K562 (cell line): ENCODE data around the gene FAM193A. TPM values are rescaled to one million over a fixed set of nuclear protein-coding genes. Genes with fewer than 3 reads are reported as not detected.

Experiments used
- CREB1 ChIP-seq, 2 experiments: sonication (generic) in 1 of 2; formaldehyde crosslinking in 1 of 2; IDR thresholded peaks; 2 replicates each; pipeline versions ENCODE4 v1.6.1 to v1.8.0; 2012 to 2022; ENCODE audit warnings: inconsistent platforms in 1 of 2, mild to moderate bottlenecking in 1 of 2, missing genetic modification reagents in 1 of 2, moderate library complexity in 1 of 2
- ESRRA ChIP-seq: fragments of 450-650 bp; IDR thresholded peaks from 2 replicates; pipeline ENCODE4 v1.6.1; 2014; ENCODE audit warnings: low read depth, mild to moderate bottlenecking, moderate library complexity, borderline replicate concordance
- HDAC6 ChIP-seq: IDR thresholded peaks from 2 replicates; pipeline ENCODE4 v1.6.1; 2012; ENCODE audit warnings: low read depth, mild to moderate bottlenecking, control low read depth, inconsistent platforms, low read length, moderate library complexity
- MAFF ChIP-seq: IDR thresholded peaks from 2 replicates; pipeline ENCODE4 v1.6.1; 2012; ENCODE audit warnings: low read length, improper control_type of control experiment
- MEF2A ChIP-seq: IDR thresholded peaks from 2 replicates; pipeline ENCODE4 v1.6.1; 2011; ENCODE audit warnings: low read depth, mild to moderate bottlenecking, low read length, moderate library complexity; ENCODE audit not compliant: control insufficient read depth
- NCOA4 ChIP-seq: fragments of 450-650 bp; IDR thresholded peaks from 2 replicates; pipeline ENCODE4 v1.6.1; 2018; ENCODE audit warnings: mild to moderate bottlenecking; ENCODE audit not compliant: partially characterized antibody
- NR2C1 ChIP-seq, 2 experiments: fragments of 450-650 bp; IDR thresholded peaks; 2 replicates each; pipeline ENCODE4 v1.6.1; 2017; ENCODE audit warnings: mild to moderate bottlenecking in 2 of 2, antibody characterized with exemption in 1 of 2, inconsistent platforms in 1 of 2, missing compliant biosample characterization in 1 of 2, missing genetic modification characterization in 1 of 2
- POU5F1 ChIP-seq: fragments of 150-350 bp; IDR thresholded peaks from 2 replicates; pipeline ENCODE4 v1.6.1; 2014; ENCODE audit warnings: borderline replicate concordance, low read length, low read depth, mild to moderate bottlenecking; ENCODE audit not compliant: partially characterized antibody
- polyA plus RNA-seq, 8 experiments: library from polyadenylated mRNA; depleted of rRNA in 4 of 8; stranded (reverse) in 5 of 8; unstranded in 3 of 8; fragments of >200 nt; fragmentation: Nextera tagmentation in 2 of 8; fragmentation: Illumina TruSeq in 1 of 8; extraction: Ambion mirVana in 2 of 8; extraction: Trizol in 1 of 8; gene quantifications; 2 replicates each; pipeline versions ENCODE4 v1.2.1 to v1.2.3, GENCODE V29; 2011 to 2014; ENCODE audit warnings: inconsistent platforms in 1 of 8, missing spikeins in 1 of 8
- total RNA-seq, 7 experiments: library from RNA; depleted of rRNA in 6 of 7; stranded (reverse); fragments of >200 nt in 6 of 7; fragmentation: Illumina TruSeq in 2 of 7; extraction: Trizol in 2 of 7; gene quantifications; 2 replicates each; pipeline versions ENCODE4 v1.2.1 to v1.2.3, GENCODE V29; 2011 to 2021; ENCODE audit warnings: low replicate concordance in 1 of 7
- TF ChIP-seq, protein P1 (sequence below): fragments of 450-650 bp; formaldehyde crosslinking; IDR thresholded peaks from 2 replicates; pipeline ENCODE4 v1.4.0; 2020; ENCODE audit warnings: mild to moderate bottlenecking, mixed read lengths
- TF ChIP-seq, protein P2 (sequence below): fragments of 250-450 bp; sonication (Bioruptor Pico); IDR thresholded peaks from 2 replicates; pipeline ENCODE4 v1.8.0; 2021; ENCODE audit warnings: moderate library complexity, mild to moderate bottlenecking, inconsistent platforms
- TF ChIP-seq, protein P3 (sequence below): sonication (generic); formaldehyde crosslinking; IDR thresholded peaks from 2 replicates; pipeline ENCODE4 v1.8.0; 2022; ENCODE audit warnings: mild to moderate bottlenecking, missing genetic modification reagents
- TF ChIP-seq, protein P4 (sequence below): fragments of 450-650 bp; IDR thresholded peaks from 2 replicates; pipeline ENCODE4 v1.6.1; 2017; ENCODE audit warnings: antibody characterized with exemption, mild to moderate bottlenecking
- TF ChIP-seq, protein P5 (sequence below): fragments of 450-650 bp; IDR thresholded peaks from 2 replicates; pipeline ENCODE4 v1.6.1; 2018; ENCODE audit not compliant: partially characterized antibody
- TF ChIP-seq, protein P6 (sequence below): fragments of 250-450 bp; sonication (Bioruptor Pico); IDR thresholded peaks from 2 replicates; pipeline ENCODE4 v1.5.0; 2021

FAM193A gene
- total and polyA plus RNA-seq, 9 of the 15 experiments (the other 6 are each of a cell fraction or from before 2014, with no cell fraction given) = 0.46 to 24.6 (median 9.6) TPM

DNA sequence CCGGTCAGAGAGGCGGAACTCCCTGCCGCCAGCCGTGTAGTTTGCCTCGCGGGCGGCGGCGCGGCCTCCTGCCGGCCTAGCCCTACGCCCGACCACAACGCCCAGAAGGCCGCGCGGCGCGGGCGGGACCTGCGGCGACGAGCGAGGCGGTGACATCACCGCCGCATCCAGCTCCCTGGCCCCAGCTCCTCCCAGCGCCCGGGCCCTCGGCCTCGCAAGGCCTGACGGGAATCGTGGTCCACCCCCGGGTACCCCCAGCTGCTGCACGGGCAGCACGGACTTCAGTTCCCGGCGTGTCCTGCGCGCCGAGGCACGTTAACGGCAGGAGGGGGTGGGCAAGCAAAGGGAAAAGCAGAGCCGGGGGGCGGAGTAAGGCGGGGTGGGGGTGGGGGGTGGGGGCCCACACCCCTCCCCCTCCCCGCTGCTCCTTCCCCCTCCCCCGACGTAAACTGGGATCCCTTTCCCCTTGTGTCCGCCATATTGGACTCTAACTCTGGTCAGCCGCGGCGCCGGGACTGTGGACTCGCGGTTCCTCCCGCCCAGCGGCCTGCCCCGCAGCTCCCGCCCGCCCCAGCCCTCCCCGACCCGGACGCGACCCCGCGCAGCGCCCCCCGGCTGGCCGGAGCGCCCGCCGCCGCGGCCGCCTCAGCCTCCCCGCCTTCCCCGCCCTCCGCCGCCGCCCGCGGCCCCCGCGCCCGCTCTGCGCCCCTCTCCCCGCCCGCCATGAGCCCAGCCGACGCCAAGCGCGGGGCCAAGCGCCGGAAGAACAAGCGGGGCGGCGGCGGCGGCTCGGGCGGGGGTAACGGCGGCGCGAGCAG, at the start of gene FAM193A (continued):
- TF ChIP-seq, protein P1, sequence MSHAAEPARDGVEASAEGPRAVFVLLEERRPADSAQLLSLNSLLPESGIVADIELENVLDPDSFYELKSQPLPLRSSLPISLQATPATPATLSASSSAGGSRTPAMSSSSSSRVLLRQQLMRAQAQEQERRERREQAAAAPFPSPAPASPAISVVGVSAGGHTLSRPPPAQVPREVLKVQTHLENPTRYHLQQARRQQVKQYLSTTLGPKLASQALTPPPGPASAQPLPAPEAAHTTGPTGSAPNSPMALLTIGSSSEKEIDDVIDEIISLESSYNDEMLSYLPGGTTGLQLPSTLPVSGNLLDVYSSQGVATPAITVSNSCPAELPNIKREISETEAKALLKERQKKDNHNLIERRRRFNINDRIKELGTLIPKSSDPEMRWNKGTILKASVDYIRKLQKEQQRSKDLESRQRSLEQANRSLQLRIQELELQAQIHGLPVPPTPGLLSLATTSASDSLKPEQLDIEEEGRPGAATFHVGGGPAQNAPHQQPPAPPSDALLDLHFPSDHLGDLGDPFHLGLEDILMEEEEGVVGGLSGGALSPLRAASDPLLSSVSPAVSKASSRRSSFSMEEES = no peak
- peak; percentile 36 for TF ChIP-seq POU5F1
- no peak for TF ChIP-seq MAFF
- peak; percentile 87 for TF ChIP-seq CREB1 (IDR thresholded peaks at IDR 0.05)
- TF ChIP-seq CREB1 (CRISPR knock-in tag; IDR thresholded peaks at IDR 0.05) = peak; percentile 85
- no peak for TF ChIP-seq MEF2A
- TF ChIP-seq, protein P2, sequence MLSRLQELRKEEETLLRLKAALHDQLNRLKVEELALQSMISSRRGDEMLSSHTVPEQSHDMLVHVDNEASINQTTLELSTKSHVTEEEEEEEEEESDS = no peak
- TF ChIP-seq, protein P3, sequence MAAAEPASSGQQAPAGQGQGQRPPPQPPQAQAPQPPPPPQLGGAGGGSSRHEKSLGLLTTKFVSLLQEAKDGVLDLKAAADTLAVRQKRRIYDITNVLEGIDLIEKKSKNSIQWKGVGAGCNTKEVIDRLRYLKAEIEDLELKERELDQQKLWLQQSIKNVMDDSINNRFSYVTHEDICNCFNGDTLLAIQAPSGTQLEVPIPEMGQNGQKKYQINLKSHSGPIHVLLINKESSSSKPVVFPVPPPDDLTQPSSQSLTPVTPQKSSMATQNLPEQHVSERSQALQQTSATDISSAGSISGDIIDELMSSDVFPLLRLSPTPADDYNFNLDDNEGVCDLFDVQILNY (CRISPR knock-in tag) = 0 out of 2 replicates have a peak, but pooled peaks have one; percentile 11
- TF ChIP-seq, protein P4, sequence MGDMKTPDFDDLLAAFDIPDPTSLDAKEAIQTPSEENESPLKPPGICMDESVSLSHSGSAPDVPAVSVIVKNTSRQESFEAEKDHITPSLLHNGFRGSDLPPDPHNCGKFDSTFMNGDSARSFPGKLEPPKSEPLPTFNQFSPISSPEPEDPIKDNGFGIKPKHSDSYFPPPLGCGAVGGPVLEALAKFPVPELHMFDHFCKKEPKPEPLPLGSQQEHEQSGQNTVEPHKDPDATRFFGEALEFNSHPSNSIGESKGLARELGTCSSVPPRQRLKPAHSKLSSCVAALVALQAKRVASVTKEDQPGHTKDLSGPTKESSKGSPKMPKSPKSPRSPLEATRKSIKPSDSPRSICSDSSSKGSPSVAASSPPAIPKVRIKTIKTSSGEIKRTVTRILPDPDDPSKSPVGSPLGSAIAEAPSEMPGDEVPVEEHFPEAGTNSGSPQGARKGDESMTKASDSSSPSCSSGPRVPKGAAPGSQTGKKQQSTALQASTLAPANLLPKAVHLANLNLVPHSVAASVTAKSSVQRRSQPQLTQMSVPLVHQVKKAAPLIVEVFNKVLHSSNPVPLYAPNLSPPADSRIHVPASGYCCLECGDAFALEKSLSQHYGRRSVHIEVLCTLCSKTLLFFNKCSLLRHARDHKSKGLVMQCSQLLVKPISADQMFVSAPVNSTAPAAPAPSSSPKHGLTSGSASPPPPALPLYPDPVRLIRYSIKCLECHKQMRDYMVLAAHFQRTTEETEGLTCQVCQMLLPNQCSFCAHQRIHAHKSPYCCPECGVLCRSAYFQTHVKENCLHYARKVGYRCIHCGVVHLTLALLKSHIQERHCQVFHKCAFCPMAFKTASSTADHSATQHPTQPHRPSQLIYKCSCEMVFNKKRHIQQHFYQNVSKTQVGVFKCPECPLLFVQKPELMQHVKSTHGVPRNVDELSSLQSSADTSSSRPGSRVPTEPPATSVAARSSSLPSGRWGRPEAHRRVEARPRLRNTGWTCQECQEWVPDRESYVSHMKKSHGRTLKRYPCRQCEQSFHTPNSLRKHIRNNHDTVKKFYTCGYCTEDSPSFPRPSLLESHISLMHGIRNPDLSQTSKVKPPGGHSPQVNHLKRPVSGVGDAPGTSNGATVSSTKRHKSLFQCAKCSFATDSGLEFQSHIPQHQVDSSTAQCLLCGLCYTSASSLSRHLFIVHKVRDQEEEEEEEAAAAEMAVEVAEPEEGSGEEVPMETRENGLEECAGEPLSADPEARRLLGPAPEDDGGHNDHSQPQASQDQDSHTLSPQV = no peak
- no peak for TF ChIP-seq NR2C1 (IDR thresholded peaks at IDR 0.05)
- peak; percentile 71 for TF ChIP-seq NR2C1 (tag; IDR thresholded peaks at IDR 0.05)
- no peak for TF ChIP-seq NCOA4
- no peak for TF ChIP-seq HDAC6
- TF ChIP-seq, protein P5, sequence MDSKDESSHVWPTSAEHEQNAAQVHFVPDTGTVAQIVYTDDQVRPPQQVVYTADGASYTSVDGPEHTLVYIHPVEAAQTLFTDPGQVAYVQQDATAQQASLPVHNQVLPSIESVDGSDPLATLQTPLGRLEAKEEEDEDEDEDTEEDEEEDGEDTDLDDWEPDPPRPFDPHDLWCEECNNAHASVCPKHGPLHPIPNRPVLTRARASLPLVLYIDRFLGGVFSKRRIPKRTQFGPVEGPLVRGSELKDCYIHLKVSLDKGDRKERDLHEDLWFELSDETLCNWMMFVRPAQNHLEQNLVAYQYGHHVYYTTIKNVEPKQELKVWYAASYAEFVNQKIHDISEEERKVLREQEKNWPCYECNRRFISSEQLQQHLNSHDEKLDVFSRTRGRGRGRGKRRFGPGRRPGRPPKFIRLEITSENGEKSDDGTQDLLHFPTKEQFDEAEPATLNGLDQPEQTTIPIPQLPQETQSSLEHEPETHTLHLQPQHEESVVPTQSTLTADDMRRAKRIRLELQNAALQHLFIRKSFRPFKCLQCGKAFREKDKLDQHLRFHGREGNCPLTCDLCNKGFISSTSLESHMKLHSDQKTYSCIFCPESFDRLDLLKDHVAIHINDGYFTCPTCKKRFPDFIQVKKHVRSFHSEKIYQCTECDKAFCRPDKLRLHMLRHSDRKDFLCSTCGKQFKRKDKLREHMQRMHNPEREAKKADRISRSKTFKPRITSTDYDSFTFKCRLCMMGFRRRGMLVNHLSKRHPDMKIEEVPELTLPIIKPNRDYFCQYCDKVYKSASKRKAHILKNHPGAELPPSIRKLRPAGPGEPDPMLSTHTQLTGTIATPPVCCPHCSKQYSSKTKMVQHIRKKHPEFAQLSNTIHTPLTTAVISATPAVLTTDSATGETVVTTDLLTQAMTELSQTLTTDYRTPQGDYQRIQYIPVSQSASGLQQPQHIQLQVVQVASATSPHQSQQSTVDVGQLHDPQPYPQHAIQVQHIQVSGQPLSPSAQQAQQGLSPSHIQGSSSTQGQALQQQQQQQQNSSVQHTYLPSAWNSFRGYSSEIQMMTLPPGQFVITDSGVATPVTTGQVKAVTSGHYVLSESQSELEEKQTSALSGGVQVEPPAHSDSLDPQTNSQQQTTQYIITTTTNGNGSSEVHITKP = peak; percentile 41
- TF ChIP-seq, protein P6, sequence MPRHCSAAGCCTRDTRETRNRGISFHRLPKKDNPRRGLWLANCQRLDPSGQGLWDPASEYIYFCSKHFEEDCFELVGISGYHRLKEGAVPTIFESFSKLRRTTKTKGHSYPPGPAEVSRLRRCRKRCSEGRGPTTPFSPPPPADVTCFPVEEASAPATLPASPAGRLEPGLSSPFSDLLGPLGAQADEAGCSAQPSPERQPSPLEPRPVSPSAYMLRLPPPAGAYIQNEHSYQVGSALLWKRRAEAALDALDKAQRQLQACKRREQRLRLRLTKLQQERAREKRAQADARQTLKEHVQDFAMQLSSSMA (CRISPR knock-in tag) = no peak
- TF ChIP-seq ESRRA = peak; percentile 82; the same call in 1 of the 2 replicates
